HG03064 (cell line): ENCODE data around the gene WDTC1.
"Not testable (repeated sequence)": the region's sequence is repeated elsewhere in the genome, so short reads cannot be mapped to it uniquely, and the experiment has no call there.

Experiments
- ATAC-seq: cut with Tn5 transposase; IDR thresholded peaks from one replicate; pipeline ENCODE4 v1.9.1; 2021; ENCODE audit warnings: low read depth; ENCODE audit not compliant: unreplicated experiment

The WDTC1 gene

GRCh38 chr1:27243665-27244064 lies 9.2 kb downstream of the WDTC1 start:
- not testable (repeated sequence) for ATAC-seq

GRCh38 chr1:27246194-27246593 lies 11.8 kb downstream of the WDTC1 start:
- no peak for ATAC-seq

- no peak for ATAC-seq
These were observed 19.2 kb downstream of the WDTC1 start for GRCh38 chr1:27253596-27253995.

GRCh38 chr1:27255136-27255535 lies 20.7 kb downstream of the WDTC1 start:
- no peak for ATAC-seq

GRCh38 chr1:27257155-27257554 lies 22.7 kb downstream of the WDTC1 start:
- ATAC-seq = no peak

GRCh38 chr1:27258598-27258997 lies 24.2 kb downstream of the WDTC1 start:
- no peak for ATAC-seq

- ATAC-seq = no peak
These were observed 32.7 kb downstream of the WDTC1 start for GRCh38 chr1:27267153-27267552.

- ATAC-seq = no peak
These were observed 34.8 kb downstream of the WDTC1 start for GRCh38 chr1:27269276-27269675.

- ATAC-seq = no peak
These were observed 39.8 kb downstream of the WDTC1 start for GRCh38 chr1:27274204-27274603.

- ATAC-seq = no peak
These were observed 41.3 kb downstream of the WDTC1 start for GRCh38 chr1:27275696-27276095.

- ATAC-seq = no peak
These were observed 50.2 kb downstream of the WDTC1 start for GRCh38 chr1:27284425-27285273.

- no peak for ATAC-seq
These were observed 50.8 kb downstream of the WDTC1 start for GRCh38 chr1:27285274-27285660.

- not testable (repeated sequence) for ATAC-seq
These were observed 51.4 kb downstream of the WDTC1 start for GRCh38 chr1:27285821-27286220.

- ATAC-seq = not testable (repeated sequence)
These were observed 54.7 kb downstream of the WDTC1 start for GRCh38 chr1:27289125-27289524.

GRCh38 chr1:27290581-27290980 lies 56.1 kb downstream of the WDTC1 start:
- ATAC-seq = no peak

GRCh38 chr1:27292106-27292505 lies 57.7 kb downstream of the WDTC1 start:
- no peak for ATAC-seq

GRCh38 chr1:27293915-27294314 lies 59.5 kb downstream of the WDTC1 start:
- ATAC-seq = no peak

GRCh38 chr1:27296773-27297291 lies 62.4 kb downstream of the WDTC1 start:
- ATAC-seq = no peak

- no peak for ATAC-seq
These were observed 63.5 kb downstream of the WDTC1 start for GRCh38 chr1:27297903-27298302.

- ATAC-seq = no peak
These were observed 64.4 kb downstream of the WDTC1 start for GRCh38 chr1:27298632-27299384.

- ATAC-seq = no peak
These were observed 65.2 kb downstream of the WDTC1 start for GRCh38 chr1:27299385-27300271.
